GM23248 (cell line): ENCODE results near the gene EI24. TPM values are rescaled to one million over a fixed set of nuclear protein-coding genes. Genes with fewer than 3 reads are reported as not detected.

Source experiments
- DNase-seq: peaks from one replicate; pipeline ENCODE4 v3.0.0-alpha.2; 2015
- H2AFZ ChIP-seq: fragments of 200-600 bp; sonication (generic); 2 replicates; pipeline ENCODE4 v1.6.1; 2016; ENCODE audit warnings: antibody characterized with exemption
- H3F3A ChIP-seq: fragments of 200-600 bp; sonication (generic); 2 replicates; pipeline ENCODE4 v1.6.1; 2016; ENCODE audit warnings: mild to moderate bottlenecking, antibody characterized with exemption, mixed run types; ENCODE audit not compliant: insufficient read depth
- H3K27ac ChIP-seq: fragments of 200-600 bp; sonication (generic); 2 replicates; pipeline ENCODE4 v1.5.1; 2016; ENCODE audit warnings: mild to moderate bottlenecking
- H3K27me3 ChIP-seq: fragments of 200-600 bp; sonication (generic); replicated peaks from 2 replicates; pipeline ENCODE4 v1.6.1; 2016; ENCODE audit warnings: mild to moderate bottlenecking; ENCODE audit not compliant: insufficient read depth
- H3K36me3 ChIP-seq: fragments of 200-600 bp; sonication (generic); 2 replicates; pipeline ENCODE4 v1.6.1; 2016; ENCODE audit warnings: low read depth, mild to moderate bottlenecking
- H3K4me1 ChIP-seq: fragments of 200-600 bp; sonication (generic); 2 replicates; pipeline ENCODE4 v1.6.1; 2016; ENCODE audit warnings: mild to moderate bottlenecking; ENCODE audit not compliant: insufficient read depth
- H3K4me2 ChIP-seq: fragments of 200-600 bp; sonication (generic); one replicate; pipeline ENCODE4 v1.6.1; 2016; ENCODE audit warnings: mild to moderate bottlenecking; ENCODE audit not compliant: unreplicated experiment
- H3K4me3 ChIP-seq: fragments of 200-600 bp; sonication (generic); 2 replicates; pipeline ENCODE4 v1.5.1; 2016; ENCODE audit warnings: mild to moderate bottlenecking
- H3K79me2 ChIP-seq: fragments of 200-600 bp; sonication (generic); 2 replicates; pipeline ENCODE4 v1.6.1; 2016; ENCODE audit warnings: mild to moderate bottlenecking; ENCODE audit not compliant: insufficient read depth
- H3K9ac ChIP-seq: fragments of 200-600 bp; sonication (generic); 2 replicates; pipeline ENCODE4 v1.6.1; 2016; ENCODE audit warnings: mild to moderate bottlenecking
- H3K9me2 ChIP-seq: fragments of 200-600 bp; sonication (generic); 2 replicates; pipeline ENCODE4 v1.6.1; 2016; ENCODE audit warnings: mixed run types, mild to moderate bottlenecking, moderate library complexity; ENCODE audit not compliant: insufficient read depth
- H3K9me3 ChIP-seq: fragments of 200-600 bp; sonication (generic); one replicate; pipeline ENCODE4 v1.6.1; 2017; ENCODE audit warnings: low read depth
- H4K20me1 ChIP-seq: fragments of 200-600 bp; sonication (generic); 2 replicates; pipeline ENCODE4 v1.6.0; 2016; ENCODE audit not compliant: insufficient read depth
- EZH2 ChIP-seq: fragments of 200-600 bp; sonication (generic); IDR thresholded peaks from 2 replicates; pipeline ENCODE4 v1.6.1; 2018; ENCODE audit warnings: antibody characterized with exemption, mild to moderate bottlenecking; ENCODE audit not compliant: insufficient read depth, poor library complexity, severe bottlenecking
- EZH2phosphoT487 ChIP-seq: fragments of 200-600 bp; sonication (generic); IDR thresholded peaks from 2 replicates; pipeline ENCODE4 v1.6.1; 2018; ENCODE audit warnings: antibody characterized with exemption, moderate library complexity, mild to moderate bottlenecking, low read depth; ENCODE audit not compliant: insufficient read depth
- WGBS, 2 experiments: methylation state at CpG; one replicate each; pipeline ENCODE4 v1.1.6; 2015 to 2017; ENCODE audit warnings: low lambda C conversion rate in 2 of 2, low coverage in 1 of 2; ENCODE audit errors: missing lambda C conversion rate in 2 of 2; 5-methylcytosine and 5-hydroxymethylcytosine counted together
- in situ Hi-C: fragments of 300-500 bp; cut with MboI; formaldehyde crosslinking; loops from 2 replicates; pipeline ENCODE4 v1.15.0; 2020
- polyA plus RNA-seq: library from polyadenylated mRNA; unstranded; fragments of >200 nt; fragmentation: Nextera tagmentation; extraction: Ambion mirVana; gene quantifications from 2 replicates; pipeline ENCODE4 v1.2.1, GENCODE V29; 2016
- total RNA-seq: library from RNA; depleted of rRNA; stranded (reverse); fragments of >200 nt; shearing (Covaris generic); gene quantifications from 2 replicates; pipeline ENCODE4 v1.2.3, GENCODE V29; 2014

Gene EI24
- total and polyA plus RNA-seq, 2 experiments from 2014 or later, result 139 to 145 TPM

DNA sequence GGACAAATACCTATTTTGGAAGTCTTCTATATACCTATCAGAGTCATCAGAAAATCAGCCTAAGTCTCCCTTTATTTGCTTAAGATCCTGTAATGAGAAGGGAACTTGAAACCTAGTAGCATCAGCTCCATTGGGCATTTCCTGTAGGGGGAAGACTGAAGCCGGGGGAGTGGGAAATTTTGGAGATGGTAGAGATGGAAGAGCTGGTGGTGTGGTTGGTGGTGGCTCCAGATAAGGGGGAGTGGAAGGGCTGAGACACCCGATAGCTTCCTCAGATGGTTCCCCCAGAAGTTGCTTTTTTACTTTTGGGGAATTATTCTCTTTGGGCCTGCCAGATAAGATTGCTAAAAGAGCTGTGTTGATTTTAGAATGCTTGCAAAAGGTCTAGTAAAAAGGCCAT is 16.4 kb upstream of the EI24 start:
- Histone ChIP-seq H3K4me1 (no peaks in the 10 kb centered on the region), H3F3A (no peaks in the 10 kb centered on the region), H3K9me3 (no peaks in the 10 kb centered on the region), H3K9me2 (no peaks in the 10 kb centered on the region), H3K4me3 (no peak overlapping the region), H3K4me2 (no peak overlapping the region), H3K27me3 (no peaks in the 10 kb centered on the region; the same call in none of the 2 replicates), H2AFZ (no peak overlapping the region), H3K9ac (no peak overlapping the region), H4K20me1 (no peaks in the 10 kb centered on the region), H3K36me3 (no peaks in the 10 kb centered on the region), H3K27ac (no peak overlapping the region), H3K79me2 (no peaks in the 10 kb centered on the region)
- no peak for DNase-seq
- in situ Hi-C loops, result no loop called here
- TF ChIP-seq EZH2phosphoT487, result no peak
- no peak for TF ChIP-seq EZH2
- 62 to 63% methylated on average over 2 of the region's 2 CpGs for WGBS, 2 experiments

GRCh38 chr11:125553357-125553756 is 15.9 kb upstream of the EI24 start:
- H3K4me1 ChIP-seq, result no peaks in the 10 kb centered on the region
- no peaks in the 10 kb centered on the region for H3K36me3 ChIP-seq
- TF ChIP-seq EZH2phosphoT487 (no peak), EZH2 (no peak)
- H3K9me2 ChIP-seq, result no peaks in the 10 kb centered on the region
- no peaks in the 10 kb centered on the region for H4K20me1 ChIP-seq
- no peak overlapping the region for H2AFZ ChIP-seq
- no peaks in the 10 kb centered on the region for H3K9me3 ChIP-seq
- H3K9ac ChIP-seq, result no peak overlapping the region
- no peak overlapping the region for H3K4me2 ChIP-seq
- WGBS, 2 experiments, result 37% methylated on average over 1 of the region's 1 CpG
- no peak for DNase-seq
- H3K27me3 ChIP-seq, result no peaks in the 10 kb centered on the region; the same call in none of the 2 replicates
- no peaks in the 10 kb centered on the region for H3F3A ChIP-seq
- in situ Hi-C loops, result no loop called here
- H3K27ac ChIP-seq, result no peak overlapping the region
- H3K79me2 ChIP-seq, result no peaks in the 10 kb centered on the region
- H3K4me3 ChIP-seq, result no peak overlapping the region

- in situ Hi-C loops, result no loop called here
- Histone ChIP-seq H2AFZ (no peak overlapping the region), H4K20me1 (no peaks in the 10 kb centered on the region), H3F3A (no peaks in the 10 kb centered on the region), H3K4me3 (no peak overlapping the region), H3K4me1 (no peaks in the 10 kb centered on the region), H3K9me3 (no peaks in the 10 kb centered on the region), H3K9me2 (no peaks in the 10 kb centered on the region), H3K27me3 (no peaks in the 10 kb centered on the region; the same call in 1 of the 2 replicates), H3K36me3 (no peaks in the 10 kb centered on the region), H3K4me2 (no peak overlapping the region), H3K79me2 (no peaks in the 10 kb centered on the region), H3K27ac (no peak overlapping the region), H3K9ac (no peak overlapping the region)
- DNase-seq, result no peak
- 47% methylated on average over 3 of the region's 3 CpGs for WGBS, 2 experiments
- TF ChIP-seq EZH2phosphoT487, result no peak
- no peak for TF ChIP-seq EZH2
Measured at GRCh38 chr11:125554038-125554437, 15.2 kb upstream of the EI24 start.

DNA sequence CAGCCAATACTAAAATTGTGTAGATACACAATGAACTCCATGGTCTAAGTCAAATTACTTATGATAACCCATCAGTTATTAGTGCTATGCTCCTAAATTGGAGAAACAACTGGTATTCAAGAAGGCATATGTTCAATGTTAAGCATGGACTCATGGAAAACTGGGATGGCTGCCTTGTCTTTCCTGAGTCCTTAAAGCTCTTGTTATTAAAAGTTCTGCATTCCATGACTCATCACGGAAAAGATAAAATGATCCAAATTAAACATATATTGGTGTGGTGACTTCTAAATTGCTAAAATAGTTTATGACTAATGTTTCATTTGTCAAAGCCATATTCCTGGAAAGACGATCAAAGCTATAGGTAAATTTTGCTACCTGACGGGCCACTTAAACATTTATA is 9.4 kb upstream of the EI24 start:
- H3F3A ChIP-seq, result no peaks in the 10 kb centered on the region
- H3K4me2 ChIP-seq, result no peak overlapping the region
- no peak overlapping the region for H3K4me3 ChIP-seq
- H3K9ac ChIP-seq, result no peak overlapping the region
- no peak for DNase-seq
- TF ChIP-seq EZH2, result no peak
- no peak for TF ChIP-seq EZH2phosphoT487
- no peaks in the 10 kb centered on the region for H3K79me2 ChIP-seq
- in situ Hi-C loops, result no loop called here
- H3K36me3 ChIP-seq, result no peaks in the 10 kb centered on the region
- 64 to 69% methylated on average over 3 of the region's 3 CpGs for WGBS, 2 experiments
- no peaks in the 10 kb centered on the region for H4K20me1 ChIP-seq
- H3K9me3 ChIP-seq, result no peaks in the 10 kb centered on the region
- no peak overlapping the region for H2AFZ ChIP-seq
- no peaks in the 10 kb centered on the region for H3K4me1 ChIP-seq
- no peaks in the 10 kb centered on the region for H3K9me2 ChIP-seq
- 0 out of 2 replicates have a peak, but pooled peaks cover 3% of the 10 kb centered on the region for H3K27me3 ChIP-seq
- no peak overlapping the region for H3K27ac ChIP-seq

GRCh38 chr11:125561924-125562323 is 7.4 kb upstream of the EI24 start:
- Histone ChIP-seq H3K4me3 (no peak overlapping the region), H3K9ac (no peak overlapping the region), H4K20me1 (no peaks in the 10 kb centered on the region), H3K27ac (no peak overlapping the region), H3K4me2 (no peak overlapping the region), H3K9me2 (no peaks in the 10 kb centered on the region), H3K36me3 (no peaks in the 10 kb centered on the region), H3F3A (no peaks in the 10 kb centered on the region), H3K4me1 (no peaks in the 10 kb centered on the region), H3K79me2 (no peaks in the 10 kb centered on the region), H3K9me3 (no peaks in the 10 kb centered on the region), H3K27me3 (0 out of 2 replicates have a peak, but pooled peaks cover 3% of the 10 kb centered on the region), H2AFZ (no peak overlapping the region)
- no peak for DNase-seq
- in situ Hi-C loops, result no loop called here
- no peak for TF ChIP-seq EZH2
- TF ChIP-seq EZH2phosphoT487, result no peak
- WGBS, 2 experiments, result 64 to 67% methylated on average over 1 of the region's 1 CpG
